CD4-positive, alpha-beta memory T cell (primary cell): Measurements from ENCODE around the gene PIN4. TPM values are rescaled to one million over a fixed set of nuclear protein-coding genes. Genes with fewer than 3 reads are reported as not detected.
"Not testable (repeated sequence)": the region's sequence is repeated elsewhere in the genome, so short reads cannot be mapped to it uniquely, and the experiment has no call there.

ENCODE experiments used
- CTCF ChIA-PET: fragments of 350-600 bp; sonication (Branson Sonifier 250); formaldehyde crosslinking; loops from one replicate; lab custom pipeline; 2021; ENCODE audit warnings: inconsistent platforms; ENCODE audit not compliant: partially characterized antibody; lab: Charles Lee
- POLR2A ChIA-PET: fragments of 350-600 bp; sonication (Branson Sonifier 250); formaldehyde crosslinking; loops from one replicate; lab custom pipeline; 2021; ENCODE audit not compliant: partially characterized antibody; lab: Charles Lee
- DNase-seq, 5 donors: peaks; one replicate each; pipeline versions ENCODE4 v3.0.0 to v3.0.0-alpha.2; 2020 to 2022; ENCODE audit warnings: mixed read lengths in 1 of 5
- H3K27ac ChIP-seq: one replicate; pipeline ENCODE4 v1.7.0; 2013; ENCODE audit warnings: low read depth, low read length
- H3K27me3 ChIP-seq: 2 replicates; pipeline ENCODE4 v1.7.0; 2013; ENCODE audit warnings: mild to moderate bottlenecking, low read length, moderate library complexity; ENCODE audit not compliant: insufficient read depth
- H3K36me3 ChIP-seq: 2 replicates; pipeline ENCODE4 v1.7.0; 2013; ENCODE audit warnings: mild to moderate bottlenecking, low read length, moderate library complexity; ENCODE audit not compliant: insufficient read depth
- H3K4me1 ChIP-seq: 2 replicates; pipeline ENCODE4 v1.7.0; 2013; ENCODE audit warnings: mild to moderate bottlenecking, low read length, moderate library complexity; ENCODE audit not compliant: insufficient read depth
- H3K4me3 ChIP-seq, 2 donors: one replicate each; pipeline ENCODE4 v1.7.0; 2013; ENCODE audit warnings: low read length in 2 of 2, mild to moderate bottlenecking in 1 of 2
- H3K9me3 ChIP-seq, 2 donors: one replicate each; pipeline ENCODE4 v1.7.0; 2013; ENCODE audit warnings: low read length in 2 of 2, control low read depth in 1 of 2; ENCODE audit not compliant: control insufficient read depth in 1 of 2
- H3K27ac Mint-ChIP-seq, 7 donors: one replicate each; pipeline ENCODE4 v1.8.0; 2020 to 2021; ENCODE audit warnings: mixed read lengths in 7 of 7, mild to moderate bottlenecking in 6 of 7, inconsistent platforms in 3 of 7, moderate library complexity in 3 of 7
- H3K27me3 Mint-ChIP-seq, 2 donors: one replicate each; pipeline ENCODE4 v1.8.0; 2020 to 2021; ENCODE audit warnings: mixed read lengths in 2 of 2
- H3K36me3 Mint-ChIP-seq, 2 donors: one replicate each; pipeline ENCODE4 v1.8.0; 2020 to 2021; ENCODE audit warnings: mixed read lengths in 2 of 2, inconsistent platforms in 1 of 2, mild to moderate bottlenecking in 1 of 2
- H3K4me1 Mint-ChIP-seq, 4 donors: one replicate each; pipeline ENCODE4 v1.8.0; 2020 to 2021; ENCODE audit warnings: mixed read lengths in 4 of 4, mild to moderate bottlenecking in 1 of 4
- H3K4me3 Mint-ChIP-seq, 8 donors: one replicate each; pipeline ENCODE4 v1.8.0; 2020 to 2021; ENCODE audit warnings: mixed read lengths in 8 of 8, mild to moderate bottlenecking in 7 of 8, moderate library complexity in 6 of 8, inconsistent platforms in 3 of 8
- H3K9me3 Mint-ChIP-seq, 8 donors: one replicate each; pipeline ENCODE4 v1.8.0; 2020 to 2021; ENCODE audit warnings: mixed read lengths in 8 of 8, mild to moderate bottlenecking in 5 of 8, inconsistent platforms in 3 of 8, moderate library complexity in 1 of 8
- intact Hi-C: fragments of 100-400 bp; cut with micrococcal nuclease; formaldehyde crosslinking; loops from one replicate; pipeline ENCODE4 v1.15.1; 2023
- polyA plus RNA-seq, 2 donors: library from polyadenylated mRNA; unstranded; fragments of 300-500 nt; fragmentation: Illumina TruSeq; gene quantifications; one replicate each; pipeline ENCODE4 v1.2.3, GENCODE V29; 2021
- total RNA-seq, 2 experiments: library from RNA; stranded (reverse); gene quantifications; one replicate each; pipeline ENCODE4 v1.2.3, GENCODE V29; 2021

The PIN4 gene
- total and polyA plus RNA-seq, 4 experiments from 2014 or later, result 13.3 to 34.1 (median 21.4) TPM

DNA sequence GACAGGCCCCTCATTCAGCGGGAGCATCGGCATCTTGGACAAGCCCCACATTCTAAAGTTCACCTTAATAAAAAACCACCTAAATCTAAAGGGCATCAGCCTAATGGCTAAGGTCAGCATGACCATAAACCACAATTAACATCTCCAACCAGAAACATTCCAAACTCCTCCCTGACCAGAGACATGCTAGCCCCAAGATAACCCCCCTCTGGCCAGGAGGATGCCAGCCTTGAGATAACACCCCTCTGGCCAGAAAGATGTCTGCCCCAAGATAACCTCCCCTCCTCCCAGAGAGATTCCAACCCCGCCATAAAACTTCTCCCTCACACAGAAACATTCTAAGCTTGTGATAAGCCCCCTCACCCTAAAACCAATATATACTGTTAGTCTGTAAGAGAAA lies 38.8 kb downstream of the PIN4 start:
- H3K4me1 ChIP-seq, H3K27me3 Mint-ChIP-seq, H3K4me3 ChIP-seq, H3K27ac Mint-ChIP-seq, intact Hi-C loops, POLR2A ChIA-PET, H3K27ac ChIP-seq, H3K36me3 ChIP-seq, CTCF ChIA-PET, H3K27me3 ChIP-seq, H3K4me3 Mint-ChIP-seq, DNase-seq, H3K9me3 ChIP-seq, H3K4me1 Mint-ChIP-seq, H3K9me3 Mint-ChIP-seq, H3K36me3 Mint-ChIP-seq: not testable (repeated sequence)

- intact Hi-C loops, result loop anchor here (10.0 kb wide), 1 partner anchor 45 kb away; the partner anchor contains the start of gene PIN4
- DNase-seq, result no peak
- Mint-ChIP-seq H3K36me3 (no peaks in the 10 kb centered on the region), H3K4me3 (no peak overlapping the region), H3K9me3 (peaks cover 0 to 4% (median 0%) of the 10 kb centered on the region in 8 donors), H3K27ac (no peak overlapping the region), H3K4me1 (no peaks in the 10 kb centered on the region), H3K27me3 (no peaks in the 10 kb centered on the region)
- Histone ChIP-seq H3K27ac (no peak overlapping the region), H3K36me3 (no peaks in the 10 kb centered on the region), H3K4me1 (no peaks in the 10 kb centered on the region), H3K4me3 (no peak overlapping the region), H3K27me3 (no peaks in the 10 kb centered on the region), H3K9me3 (no peaks in the 10 kb centered on the region)
- CTCF ChIA-PET, result no interaction called here
- POLR2A ChIA-PET, result no interaction called here
Observed at GRCh38 chrX:72230290-72230689, 48.7 kb downstream of the PIN4 start.

- H3K27me3 Mint-ChIP-seq, result no peaks in the 10 kb centered on the region
- intact Hi-C loops, result loop anchor here (10.0 kb wide), 1 partner anchor 52 kb away; the partner anchor contains the start of gene PIN4
Observed at GRCh38 chrX:72236841-72237240, 55.3 kb downstream of the PIN4 start.

DNA sequence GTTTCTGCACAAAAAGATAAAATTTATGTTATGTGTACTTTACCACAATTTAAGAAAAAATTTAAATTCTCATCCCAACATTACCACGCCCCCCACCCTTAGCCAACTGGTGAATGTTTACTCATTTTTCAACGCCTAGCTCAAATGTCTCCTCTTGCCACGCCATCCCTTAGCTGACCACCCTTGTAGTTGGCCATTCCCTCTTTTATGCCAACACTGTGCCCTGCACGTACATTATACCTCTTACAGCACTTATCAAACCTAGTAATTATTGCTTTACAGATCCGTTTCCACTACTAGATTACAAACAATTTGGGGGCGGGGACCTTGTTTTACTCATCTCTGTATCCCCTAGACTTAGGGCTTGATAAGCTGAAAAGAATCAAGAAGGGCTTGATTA lies 56.6 kb downstream of the PIN4 start:
- Histone ChIP-seq H3K36me3 (no peaks in the 10 kb centered on the region), H3K9me3 (no peaks in the 10 kb centered on the region), H3K27me3 (no peaks in the 10 kb centered on the region), H3K4me3 (no peak overlapping the region), H3K4me1 (peaks cover 3% of the 10 kb centered on the region), H3K27ac (no peak overlapping the region)
- Mint-ChIP-seq H3K27me3 (no peaks in the 10 kb centered on the region), H3K27ac (peak overlapping the region in 3 of 7 donors; percentile 20 to 50 (median 36)), H3K4me3 (peak overlapping the region; percentile 54 to 84 (median 74)), H3K36me3 (no peaks in the 10 kb centered on the region), H3K4me1 (peaks cover 0 to 7% (median 3%) of the 10 kb centered on the region in 4 donors), H3K9me3 (no peaks in the 10 kb centered on the region)
- POLR2A ChIA-PET, result interaction anchor here (1.1 to 1.7 kb wide), 2 partner anchors 39 to 106 kb away, joined by 5 to 9 read pairs; partner anchors contain the start of genes RPS4X and RTL5
- DNase-seq, result no peak
- intact Hi-C loops, result loop anchor here (2.0 to 10.0 kb wide), 2 partner anchors 39 to 53 kb away; partner anchors contain the start of genes PIN4 and RPS4X
- CTCF ChIA-PET, result interaction anchor here (0.8 to 1.3 kb wide), 3 partner anchors 9 to 40 kb away, joined by 4 to 6 read pairs (median 4); partner anchors contain the start of gene RPS4X

More at GRCh38 chrX:72236841-72237240, 55.3 kb downstream of the PIN4 start:
- Mint-ChIP-seq H3K27ac (no peak overlapping the region), H3K36me3 (no peaks in the 10 kb centered on the region), H3K4me3 (no peak overlapping the region), H3K4me1 (peaks cover 0 to 7% (median 3%) of the 10 kb centered on the region in 4 donors), H3K9me3 (no peaks in the 10 kb centered on the region)
- no peak for DNase-seq
- Histone ChIP-seq H3K9me3 (no peaks in the 10 kb centered on the region), H3K27ac (no peak overlapping the region), H3K4me3 (no peak overlapping the region), H3K4me1 (peaks cover 3% of the 10 kb centered on the region), H3K36me3 (no peaks in the 10 kb centered on the region), H3K27me3 (no peaks in the 10 kb centered on the region)
- ChIA-PET CTCF (no interaction called here), POLR2A (no interaction called here)

GRCh38 chrX:72238721-72239475 lies 57.3 kb downstream of the PIN4 start, which contains the start of gene ERCC6L:
Gene ERCC6L, minus strand, starts transcription at chrX:72239027. Its CDS starts 116 bp downstream, at chrX:72238911.
- no peaks in the 10 kb centered on the region for H3K9me3 ChIP-seq
- H3K36me3 Mint-ChIP-seq, result no peaks in the 10 kb centered on the region
- H3K27ac ChIP-seq, result no peak within 1 kb of the TSS
- peaks cover 3% of the 10 kb centered on the region for H3K4me1 ChIP-seq
- H3K27me3 Mint-ChIP-seq, result no peaks in the 10 kb centered on the region
- ChIA-PET CTCF (interaction anchor here (0.8 to 1.3 kb wide), 3 partner anchors 9 to 40 kb away, joined by 4 to 6 read pairs (median 4); partner anchors contain the start of gene RPS4X), POLR2A (interaction anchor here (1.1 to 1.7 kb wide), 2 partner anchors 38 to 106 kb away, joined by 5 to 9 read pairs; partner anchors contain the start of genes RPS4X and RTL5)
- DNase-seq, result peak; percentile 80 to 85 (median 83)
- no peaks in the 10 kb centered on the region for H3K36me3 ChIP-seq
- intact Hi-C loops, result loop anchor here (2.0 to 10.0 kb wide), 2 partner anchors 38 to 54 kb away; partner anchors contain the start of genes PIN4 and RPS4X
- peak within 1 kb of the TSS; percentile 67 to 84 (median 74) for H3K4me3 Mint-ChIP-seq
- peaks cover 0 to 7% (median 3%) of the 10 kb centered on the region in 4 donors for H3K4me1 Mint-ChIP-seq
- H3K27ac Mint-ChIP-seq, result peak within 1 kb of the TSS; percentile 50 to 85 (median 60)
- H3K4me3 ChIP-seq, result peak within 1 kb of the TSS; percentile 46 to 52
- no peaks in the 10 kb centered on the region for H3K9me3 Mint-ChIP-seq
- H3K27me3 ChIP-seq, result no peaks in the 10 kb centered on the region

DNA sequence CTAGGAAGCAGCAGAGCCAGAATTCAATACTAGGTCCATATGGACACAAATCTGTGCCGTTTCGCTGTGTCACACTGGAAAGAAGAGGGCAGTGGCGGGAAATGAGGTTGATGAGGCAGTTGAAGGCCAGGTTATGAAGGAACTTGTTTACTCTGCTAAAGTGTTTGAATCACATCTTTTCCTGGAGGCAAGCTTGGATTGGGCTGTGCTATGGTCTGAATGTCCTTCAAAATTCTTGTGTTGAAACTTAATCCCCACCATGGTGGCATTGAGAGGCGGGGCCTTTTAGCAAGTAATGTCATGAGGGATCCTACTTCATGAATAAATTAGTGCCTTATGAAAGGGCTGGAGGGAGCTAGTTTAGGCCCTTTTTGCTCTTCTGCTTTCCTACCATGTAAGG lies 59.4 kb downstream of the PIN4 start:
- Histone ChIP-seq H3K4me1 (peaks cover 3% of the 10 kb centered on the region), H3K9me3 (no peaks in the 10 kb centered on the region), H3K4me3 (no peak overlapping the region), H3K27me3 (no peaks in the 10 kb centered on the region), H3K27ac (no peak overlapping the region), H3K36me3 (no peaks in the 10 kb centered on the region)
- Mint-ChIP-seq H3K9me3 (no peaks in the 10 kb centered on the region), H3K4me3 (no peak overlapping the region), H3K4me1 (peaks cover 0 to 7% (median 3%) of the 10 kb centered on the region in 4 donors), H3K27ac (no peak overlapping the region), H3K36me3 (no peaks in the 10 kb centered on the region), H3K27me3 (no peaks in the 10 kb centered on the region)
- CTCF ChIA-PET, result interaction anchor here (0.9 to 1.2 kb wide), 2 partner anchors 36 to 243 kb away, joined by 3 read pairs; partner anchors contain the start of gene RPS4X
- intact Hi-C loops, result loop anchor here (10.0 kb wide), 1 partner anchor 304 kb away; no protein-coding TSS in a partner anchor
- DNase-seq, result no peak
- POLR2A ChIA-PET, result interaction anchor here (1.9 kb wide), 1 partner anchor 36 kb away, joined by 7 read pairs; the partner anchor contains the start of gene RPS4X

DNA sequence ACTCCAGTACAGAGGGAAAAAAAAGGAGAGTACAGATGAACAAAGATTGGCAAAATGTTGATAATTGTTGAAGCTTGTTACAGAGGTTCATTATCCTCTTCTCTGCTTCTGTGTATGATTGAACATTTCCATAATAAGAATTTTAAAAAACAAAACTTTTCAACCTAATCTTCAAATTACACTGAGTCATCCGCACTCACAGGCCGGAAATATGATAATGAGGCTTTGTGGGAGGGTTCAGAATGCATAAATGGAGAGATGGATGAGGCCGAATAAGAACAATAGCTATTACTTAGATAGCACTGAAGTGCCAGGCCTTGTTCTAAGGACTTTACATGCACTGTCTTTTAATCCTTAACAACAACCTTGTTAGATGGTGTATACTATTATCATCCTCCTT lies 61.9 kb downstream of the PIN4 start:
- Histone ChIP-seq H3K27me3 (no peaks in the 10 kb centered on the region), H3K36me3 (no peaks in the 10 kb centered on the region), H3K4me3 (no peak overlapping the region), H3K9me3 (no peaks in the 10 kb centered on the region), H3K4me1 (peaks cover under 1% of the 10 kb centered on the region), H3K27ac (no peak overlapping the region)
- Mint-ChIP-seq H3K27me3 (no peaks in the 10 kb centered on the region), H3K27ac (no peak overlapping the region), H3K9me3 (no peaks in the 10 kb centered on the region), H3K4me3 (no peak overlapping the region), H3K4me1 (peaks cover 0 to 2% (median 1%) of the 10 kb centered on the region in 4 donors), H3K36me3 (no peaks in the 10 kb centered on the region)
- ChIA-PET POLR2A (interaction anchor here (0.8 kb wide), 2 partner anchors 33 to 62 kb away, joined by 3 to 4 read pairs; partner anchors contain the start of gene RPS4X), CTCF (interaction anchor here (0.8 to 6.0 kb wide), 2 partner anchors 34 to 298 kb away, joined by 3 to 48 read pairs; partner anchors contain the start of gene RPS4X)
- intact Hi-C loops, result loop anchor here (10.0 kb wide), 1 partner anchor 301 kb away; no protein-coding TSS in a partner anchor
- no peak for DNase-seq
